Measurements from ENCODE around the gene ANKFY1.

ANKFY1 gene

GRCh38 chr17:4175921-4176807 is 87.6 kb downstream of the ANKFY1 start:
- no peak for DNase-seq

- DNase-seq: no peak
Observed at GRCh38 chr17:4174556-4174955, 89.2 kb downstream of the ANKFY1 start.

- DNase-seq: no peak
Observed at GRCh38 chr17:4173781-4174180, 90.0 kb downstream of the ANKFY1 start.

- no peak for DNase-seq
Observed at GRCh38 chr17:4172356-4172755, 91.4 kb downstream of the ANKFY1 start.

GRCh38 chr17:4170639-4171280 is 93.0 kb downstream of the ANKFY1 start:
- DNase-seq: no peak

- no peak for DNase-seq
Observed at GRCh38 chr17:4167786-4168185, 96.0 kb downstream of the ANKFY1 start.

- DNase-seq: no peak
Observed at GRCh38 chr17:4166419-4166818, 97.4 kb downstream of the ANKFY1 start.

- no peak for DNase-seq
Observed at GRCh38 chr17:4165301-4166010, 98.3 kb downstream of the ANKFY1 start.

- DNase-seq: no peak
Observed at GRCh38 chr17:4163951-4164350, 99.8 kb downstream of the ANKFY1 start.

GRCh38 chr17:4162775-4163466 is 100.9 kb downstream of the ANKFY1 start:
- no peak for DNase-seq

- DNase-seq: no peak
Observed at GRCh38 chr17:4162321-4162720, 101.5 kb downstream of the ANKFY1 start.

GRCh38 chr17:4161967-4162305 is 101.8 kb downstream of the ANKFY1 start:
- DNase-seq: no peak

GRCh38 chr17:4161192-4161966 is 102.4 kb downstream of the ANKFY1 start:
- no peak for DNase-seq

GRCh38 chr17:4160294-4160859 is 103.4 kb downstream of the ANKFY1 start:
- no peak for DNase-seq

- DNase-seq: no peak
Observed at GRCh38 chr17:4159761-4160160, 104.0 kb downstream of the ANKFY1 start.

GRCh38 chr17:4157618-4158333 is 106.0 kb downstream of the ANKFY1 start:
- DNase-seq: no peak

GRCh38 chr17:4156750-4157381 is 106.9 kb downstream of the ANKFY1 start:
- no peak for DNase-seq

- DNase-seq: no peak
Observed at GRCh38 chr17:4155980-4156620, 107.7 kb downstream of the ANKFY1 start.

- DNase-seq: no peak
Observed at GRCh38 chr17:4154201-4154600, 109.6 kb downstream of the ANKFY1 start.

GRCh38 chr17:4152471-4152870 is 111.3 kb downstream of the ANKFY1 start:
- no peak for DNase-seq

Measured in KG1 (cell line).